ENCODE data around the gene FMNL1. TPM values are rescaled to one million over a fixed set of nuclear protein-coding genes. Genes with fewer than 3 reads are reported as not detected.

FMNL1 gene
- total RNA-seq, 4 donors from 2014 or later: 8.3 to 13.6 (median 8.8) TPM

DNA sequence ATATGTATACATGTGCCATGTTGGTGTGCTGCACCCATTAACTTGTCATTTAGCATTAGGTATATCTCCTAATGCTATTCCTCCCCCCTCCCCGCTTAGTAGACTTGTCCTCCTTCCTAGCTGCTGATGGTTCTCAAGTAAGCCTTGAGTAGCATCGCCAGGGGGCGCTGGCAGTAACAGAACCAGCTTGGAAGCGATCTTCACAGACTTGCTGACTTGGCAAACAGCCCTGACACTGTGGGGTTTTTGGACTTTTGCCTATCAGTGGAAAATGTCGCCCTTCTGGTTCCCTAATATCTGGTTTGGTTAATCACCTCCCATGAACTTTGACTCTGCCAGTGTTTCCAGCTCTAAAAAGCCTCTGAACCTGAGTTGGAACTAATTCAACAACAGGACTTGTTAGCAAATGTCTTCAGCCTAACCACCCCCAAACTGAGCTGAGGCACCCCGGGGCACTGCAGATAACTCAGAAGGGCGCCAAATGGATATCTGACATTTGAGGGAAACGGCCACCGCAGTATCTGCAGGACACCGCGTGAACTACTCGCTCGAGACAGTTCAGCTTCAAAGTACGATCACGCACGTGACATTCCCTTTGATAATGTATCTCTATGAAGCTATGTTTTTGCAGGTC, 55.6 kb downstream of the FMNL1 start:
- no peak for TF ChIP-seq POLR2A (IDR thresholded peaks at IDR 0.05)
- TF ChIP-seq, protein P1, sequence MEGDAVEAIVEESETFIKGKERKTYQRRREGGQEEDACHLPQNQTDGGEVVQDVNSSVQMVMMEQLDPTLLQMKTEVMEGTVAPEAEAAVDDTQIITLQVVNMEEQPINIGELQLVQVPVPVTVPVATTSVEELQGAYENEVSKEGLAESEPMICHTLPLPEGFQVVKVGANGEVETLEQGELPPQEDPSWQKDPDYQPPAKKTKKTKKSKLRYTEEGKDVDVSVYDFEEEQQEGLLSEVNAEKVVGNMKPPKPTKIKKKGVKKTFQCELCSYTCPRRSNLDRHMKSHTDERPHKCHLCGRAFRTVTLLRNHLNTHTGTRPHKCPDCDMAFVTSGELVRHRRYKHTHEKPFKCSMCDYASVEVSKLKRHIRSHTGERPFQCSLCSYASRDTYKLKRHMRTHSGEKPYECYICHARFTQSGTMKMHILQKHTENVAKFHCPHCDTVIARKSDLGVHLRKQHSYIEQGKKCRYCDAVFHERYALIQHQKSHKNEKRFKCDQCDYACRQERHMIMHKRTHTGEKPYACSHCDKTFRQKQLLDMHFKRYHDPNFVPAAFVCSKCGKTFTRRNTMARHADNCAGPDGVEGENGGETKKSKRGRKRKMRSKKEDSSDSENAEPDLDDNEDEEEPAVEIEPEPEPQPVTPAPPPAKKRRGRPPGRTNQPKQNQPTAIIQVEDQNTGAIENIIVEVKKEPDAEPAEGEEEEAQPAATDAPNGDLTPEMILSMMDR (IDR thresholded peaks at IDR 0.05): peak in 1 of 3 donors; percentile 82
- peak; percentile 89 to 98 for DNase-seq (ENCODE audit: low spot score in 2 of 2)
- WGBS, 2 donors: 28 to 30% methylated on average over 16 of the region's 16 CpGs
- intact Hi-C loops (cut with DNase I; ENCODE audit: low total_unique reads): loop anchor here (5.0 kb wide), 1 partner anchor 110 kb away; no protein-coding TSS in a partner anchor
- H3K4me3 ChIP-seq (ENCODE audit: low read depth, poor library complexity, severe bottlenecking): no peak overlapping the region

DNA sequence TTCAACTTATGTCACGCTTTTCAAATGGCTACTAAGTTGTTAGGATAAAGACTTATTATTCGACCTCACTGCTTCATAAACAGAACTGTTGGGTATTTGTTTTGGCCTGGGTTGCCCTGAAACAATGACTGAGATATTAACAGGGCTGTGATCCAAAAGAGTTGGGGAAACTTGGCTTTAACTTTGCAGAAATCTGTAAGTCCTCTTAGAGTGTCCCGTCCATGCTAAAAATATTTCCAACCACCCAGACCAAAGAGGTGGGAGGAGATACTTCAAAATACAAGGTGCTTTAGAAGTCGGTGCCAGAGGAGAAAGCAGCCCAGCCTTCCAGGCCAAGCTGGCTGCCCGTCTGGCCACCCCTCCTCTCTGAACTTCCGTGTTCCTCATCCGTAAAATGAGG, 56.3 kb downstream of the FMNL1 start:
- no peak overlapping the region for H3K4me3 ChIP-seq (ENCODE audit: low read depth, poor library complexity, severe bottlenecking)
- DNase-seq (ENCODE audit: low spot score in 2 of 2): no peak
- WGBS, 2 donors: 35 to 37% methylated on average over 7 of the region's 7 CpGs
- intact Hi-C loops (cut with DNase I; ENCODE audit: low total_unique reads): loop anchor here (5.0 kb wide), 1 partner anchor 109 kb away; no protein-coding TSS in a partner anchor
- TF ChIP-seq, protein P1 (IDR thresholded peaks at IDR 0.05): no peak
- TF ChIP-seq POLR2A (IDR thresholded peaks at IDR 0.05): no peak

DNA sequence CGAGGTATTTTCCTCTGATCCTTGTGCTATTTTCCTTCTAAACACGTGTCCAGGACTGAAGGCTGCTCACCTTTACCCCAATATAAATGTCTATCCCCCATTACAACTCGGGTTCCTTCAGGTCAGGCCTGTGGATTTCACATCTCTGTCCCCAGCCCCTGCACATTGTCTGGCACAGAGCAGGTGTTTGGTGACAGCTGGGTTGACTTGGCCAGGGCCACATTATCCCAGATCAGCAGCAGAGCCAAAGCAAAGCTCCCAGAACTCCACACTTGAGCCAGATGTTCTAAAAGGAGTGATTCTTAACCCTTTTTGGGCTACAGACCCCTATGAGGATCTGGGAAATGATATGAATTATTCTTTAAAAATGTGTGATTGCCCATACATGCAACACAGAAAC, 58.2 kb downstream of the FMNL1 start:
- DNase-seq (ENCODE audit: low spot score in 2 of 2): no peak
- whole genome bisulfite sequencing, 2 donors: 73 to 78% methylated on average over 3 of the region's 3 CpGs
- H3K4me3 ChIP-seq (ENCODE audit: low read depth, poor library complexity, severe bottlenecking): no peak overlapping the region
- no peak for TF ChIP-seq POLR2A (IDR thresholded peaks at IDR 0.05)
- TF ChIP-seq, protein P1 (IDR thresholded peaks at IDR 0.05): no peak
- intact Hi-C loops (cut with DNase I; ENCODE audit: low total_unique reads): loop anchor here (5.0 kb wide), 1 partner anchor 107 kb away; no protein-coding TSS in a partner anchor

DNA sequence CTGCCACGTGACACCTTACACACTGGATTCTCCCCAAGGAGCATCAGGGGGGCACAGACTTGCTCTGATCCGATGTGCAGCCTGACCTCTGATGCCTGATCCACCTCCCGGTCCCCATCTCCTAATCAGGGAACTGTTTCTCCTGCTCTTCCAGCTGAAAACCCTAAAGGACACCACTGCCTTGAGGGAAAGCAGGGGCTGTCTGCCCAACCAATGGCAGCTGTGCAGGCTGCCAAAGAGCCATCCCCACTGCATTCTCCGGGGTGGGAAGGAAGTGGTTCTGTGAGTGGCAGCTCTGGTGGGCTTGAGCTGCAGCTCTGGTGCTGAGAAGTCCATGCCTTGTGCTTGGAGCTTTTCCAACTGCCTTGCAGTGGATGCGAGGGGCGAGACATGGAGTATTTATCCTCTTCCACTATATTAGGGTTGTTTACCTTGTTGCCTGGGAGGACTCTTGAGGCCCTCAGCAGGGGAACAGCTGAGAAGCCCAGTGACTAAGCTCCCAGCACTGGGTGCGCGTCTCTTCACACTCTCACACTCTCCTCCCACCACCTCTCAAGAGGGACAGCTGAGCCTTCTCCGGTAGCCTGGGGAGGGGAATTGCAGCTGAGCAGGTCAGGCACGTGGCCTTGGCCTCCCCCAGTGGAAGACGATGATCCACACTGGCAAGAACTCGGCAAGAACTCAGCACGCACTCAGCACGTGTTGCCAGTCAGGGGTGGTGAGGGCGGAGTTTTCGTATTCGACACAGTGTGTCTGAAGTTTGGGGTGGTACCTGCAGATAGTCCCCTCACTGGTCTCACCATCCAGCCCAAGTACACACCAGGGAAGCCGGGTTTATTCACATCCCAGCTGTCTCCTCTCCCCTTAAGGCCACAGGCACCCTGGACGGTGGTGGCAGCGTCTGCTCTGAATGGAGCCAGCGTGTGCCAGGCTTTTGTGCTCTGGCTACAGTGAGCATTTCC, 61.3 kb downstream of the FMNL1 start:
- TF ChIP-seq, protein P1 (IDR thresholded peaks at IDR 0.05): no peak
- no peak for TF ChIP-seq POLR2A (IDR thresholded peaks at IDR 0.05)
- intact Hi-C loops (cut with DNase I; ENCODE audit: low total_unique reads): no loop called here
- no peak overlapping the region for H3K4me3 ChIP-seq (ENCODE audit: low read depth, poor library complexity, severe bottlenecking)
- WGBS, 2 donors: 75 to 77% methylated on average over 20 to 21 of the region's 21 CpGs
- no peak for DNase-seq (ENCODE audit: low spot score in 2 of 2)

DNA sequence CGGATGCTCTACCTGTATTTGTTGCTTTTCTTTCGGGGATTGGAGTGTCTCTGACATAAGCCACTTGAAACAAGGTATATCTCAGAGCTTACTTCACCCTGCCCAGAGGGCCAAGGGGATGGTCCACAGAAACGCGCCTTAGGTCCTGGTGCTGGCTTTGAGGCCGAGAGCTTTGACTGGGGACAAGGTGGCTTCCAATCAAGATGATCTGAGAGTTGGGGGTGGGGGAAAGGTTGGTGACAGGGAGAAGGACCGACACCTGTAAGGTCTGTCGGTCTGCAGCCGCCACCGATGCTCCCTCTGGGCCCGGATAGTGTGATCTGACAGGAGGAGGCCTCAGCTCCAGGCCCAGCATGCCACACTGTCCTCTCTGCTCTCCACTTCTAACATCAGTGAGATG, 62.0 kb downstream of the FMNL1 start:
- intact Hi-C loops (cut with DNase I; ENCODE audit: low total_unique reads): no loop called here
- 91 to 94% methylated on average over 9 of the region's 10 CpGs for WGBS, 2 donors
- H3K4me3 ChIP-seq (ENCODE audit: low read depth, poor library complexity, severe bottlenecking): no peak overlapping the region
- DNase-seq (ENCODE audit: low spot score in 2 of 2): no peak
- TF ChIP-seq POLR2A (IDR thresholded peaks at IDR 0.05): no peak
- TF ChIP-seq, protein P1 (IDR thresholded peaks at IDR 0.05): no peak
